Measurements from ENCODE around the gene TRAF4.

The TRAF4 gene, protein sequence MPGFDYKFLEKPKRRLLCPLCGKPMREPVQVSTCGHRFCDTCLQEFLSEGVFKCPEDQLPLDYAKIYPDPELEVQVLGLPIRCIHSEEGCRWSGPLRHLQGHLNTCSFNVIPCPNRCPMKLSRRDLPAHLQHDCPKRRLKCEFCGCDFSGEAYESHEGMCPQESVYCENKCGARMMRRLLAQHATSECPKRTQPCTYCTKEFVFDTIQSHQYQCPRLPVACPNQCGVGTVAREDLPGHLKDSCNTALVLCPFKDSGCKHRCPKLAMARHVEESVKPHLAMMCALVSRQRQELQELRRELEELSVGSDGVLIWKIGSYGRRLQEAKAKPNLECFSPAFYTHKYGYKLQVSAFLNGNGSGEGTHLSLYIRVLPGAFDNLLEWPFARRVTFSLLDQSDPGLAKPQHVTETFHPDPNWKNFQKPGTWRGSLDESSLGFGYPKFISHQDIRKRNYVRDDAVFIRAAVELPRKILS

DNA sequence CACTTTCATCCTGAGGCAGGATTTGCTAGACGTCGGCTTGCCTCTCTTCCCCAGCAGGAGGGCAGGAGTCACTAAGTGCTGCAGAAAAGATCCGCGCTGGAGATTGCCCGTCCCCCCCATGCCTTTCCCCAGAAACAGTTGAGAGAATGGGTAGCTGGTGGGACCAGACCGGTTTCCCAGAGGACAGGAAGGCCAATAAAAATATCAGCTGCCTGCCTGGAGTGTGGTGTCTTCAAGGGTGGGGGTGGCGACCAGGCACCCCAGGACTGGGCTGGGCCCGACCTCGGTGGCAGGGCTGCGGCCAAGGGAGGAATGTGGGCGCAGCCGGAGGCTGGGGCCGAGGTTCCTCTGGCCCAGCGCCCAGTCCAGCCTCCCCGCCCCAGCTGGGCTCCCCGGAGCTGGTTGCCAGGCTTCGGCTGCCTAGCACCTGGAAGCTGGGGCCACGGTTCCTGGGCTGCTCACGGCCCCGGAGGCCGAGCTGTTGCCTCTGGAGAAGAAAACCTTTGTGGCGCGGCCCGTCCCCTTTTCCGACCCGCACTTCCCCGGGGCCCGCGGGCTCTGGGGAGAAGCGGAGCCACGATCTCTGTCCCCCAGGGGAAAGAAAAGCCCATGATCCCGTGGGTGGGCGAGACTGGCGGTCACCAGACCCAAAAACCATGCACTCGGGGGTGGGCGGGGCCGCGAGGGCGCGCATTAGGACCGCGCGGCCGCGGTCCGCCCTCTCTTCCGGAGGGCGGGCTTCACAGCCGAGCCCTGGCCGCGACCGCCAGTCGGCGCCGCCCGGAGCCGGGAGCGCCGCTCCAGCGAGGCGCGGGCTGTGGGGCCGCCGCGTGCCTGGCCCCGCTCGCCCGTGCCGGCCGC, at the start of gene TRAF4:
TRAF4 (plus strand) TSS at position 769 of the 861 bp plus-strand sequence. CDS start 102 bp downstream, outside the sequence.
- H3K4me1 ChIP-seq (ENCODE audit: control insufficient read depth, low read depth, low read length), result peaks cover 20% of the 10 kb centered on the region
- H3K4me3 ChIP-seq (ENCODE audit: low read length), result peak within 1 kb of the TSS; percentile 99
- H3K27me3 ChIP-seq (ENCODE audit: control insufficient read depth, insufficient read depth, low read length), result no peaks in the 10 kb centered on the region
- H3K9ac ChIP-seq (ENCODE audit: low read length), result peak within 1 kb of the TSS; percentile 99
- H3K36me3 ChIP-seq (ENCODE audit: control insufficient read depth, low read depth, low read length), result peaks cover 24% of the 10 kb centered on the region
- H3K27ac ChIP-seq (ENCODE audit: low read length), result peak within 1 kb of the TSS; percentile 99
- no peaks in the 10 kb centered on the region for H3K9me3 ChIP-seq (ENCODE audit: control insufficient read depth, low read depth, low read length)

DNA sequence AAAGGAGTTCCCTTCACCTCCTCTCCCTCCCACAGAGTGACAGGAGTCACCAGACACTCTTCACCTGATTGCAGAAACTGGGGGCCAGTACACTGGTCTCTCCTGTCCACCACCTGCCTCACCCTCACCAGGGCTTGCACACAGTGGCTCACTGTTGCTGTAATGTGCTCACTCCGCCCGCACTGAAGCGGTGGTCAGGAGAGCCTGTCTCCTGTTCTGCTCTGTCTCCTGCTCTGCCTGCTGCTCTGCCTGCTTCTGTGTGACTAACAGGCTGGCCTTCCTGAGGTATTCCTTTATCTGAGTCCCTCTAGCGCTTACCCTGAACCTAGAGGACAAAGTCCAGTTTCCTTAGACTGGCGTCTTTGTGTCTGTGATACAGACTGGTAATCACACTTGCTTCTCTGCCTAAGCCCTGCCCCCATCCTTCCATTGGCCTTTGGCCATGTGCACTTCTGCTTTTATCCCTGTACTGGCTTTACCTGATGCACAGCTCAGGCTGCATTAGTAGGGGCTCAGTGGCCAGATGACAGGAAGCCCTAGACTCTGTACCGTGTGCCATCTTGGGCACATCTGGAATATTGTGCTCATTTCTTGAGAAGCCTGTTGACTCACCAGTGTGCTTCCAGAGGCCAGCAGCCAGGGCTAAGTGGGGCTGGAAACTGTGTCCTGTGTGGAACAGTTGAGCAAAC, 45.4 kb upstream of the TRAF4 start:
- no peaks in the 10 kb centered on the region for H3K27me3 ChIP-seq (ENCODE audit: control insufficient read depth, insufficient read depth, low read length)
- no peak overlapping the region for H3K4me3 ChIP-seq (ENCODE audit: low read length)
- no peaks in the 10 kb centered on the region for H3K9me3 ChIP-seq (ENCODE audit: control insufficient read depth, low read depth, low read length)
- H3K36me3 ChIP-seq (ENCODE audit: control insufficient read depth, low read depth, low read length), result peaks cover 95% of the 10 kb centered on the region
- H3K9ac ChIP-seq (ENCODE audit: low read length), result no peak overlapping the region
- no peak overlapping the region for H3K27ac ChIP-seq (ENCODE audit: low read length)
- no peaks in the 10 kb centered on the region for H3K4me1 ChIP-seq (ENCODE audit: control insufficient read depth, low read depth, low read length)

DNA sequence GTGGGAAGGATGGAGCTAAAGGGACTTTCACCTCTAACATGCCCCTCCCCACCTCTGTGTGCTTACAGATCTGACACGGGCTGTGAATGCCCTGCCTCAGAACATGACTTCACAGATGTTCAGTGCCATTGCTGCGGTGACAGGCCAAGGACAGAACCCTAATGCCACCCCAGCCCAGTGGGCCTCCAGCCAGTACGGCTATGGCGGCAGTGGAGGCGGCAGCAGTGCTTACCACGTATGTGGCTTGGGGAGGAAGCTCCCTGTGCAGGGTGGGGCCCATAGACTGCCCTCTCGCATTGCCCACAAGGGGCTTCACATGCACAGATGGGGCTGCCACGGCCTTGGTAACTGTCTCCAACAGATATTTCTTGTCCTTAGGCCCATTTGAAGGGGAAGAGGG, 43.5 kb upstream of the TRAF4 start:
- H3K9me3 ChIP-seq (ENCODE audit: control insufficient read depth, low read depth, low read length), result no peaks in the 10 kb centered on the region
- no peak overlapping the region for H3K27ac ChIP-seq (ENCODE audit: low read length)
- H3K9ac ChIP-seq (ENCODE audit: low read length), result no peak overlapping the region
- peaks cover 78% of the 10 kb centered on the region for H3K36me3 ChIP-seq (ENCODE audit: control insufficient read depth, low read depth, low read length)
- no peaks in the 10 kb centered on the region for H3K4me1 ChIP-seq (ENCODE audit: control insufficient read depth, low read depth, low read length)
- no peak overlapping the region for H3K4me3 ChIP-seq (ENCODE audit: low read length)
- no peaks in the 10 kb centered on the region for H3K27me3 ChIP-seq (ENCODE audit: control insufficient read depth, insufficient read depth, low read length)

DNA sequence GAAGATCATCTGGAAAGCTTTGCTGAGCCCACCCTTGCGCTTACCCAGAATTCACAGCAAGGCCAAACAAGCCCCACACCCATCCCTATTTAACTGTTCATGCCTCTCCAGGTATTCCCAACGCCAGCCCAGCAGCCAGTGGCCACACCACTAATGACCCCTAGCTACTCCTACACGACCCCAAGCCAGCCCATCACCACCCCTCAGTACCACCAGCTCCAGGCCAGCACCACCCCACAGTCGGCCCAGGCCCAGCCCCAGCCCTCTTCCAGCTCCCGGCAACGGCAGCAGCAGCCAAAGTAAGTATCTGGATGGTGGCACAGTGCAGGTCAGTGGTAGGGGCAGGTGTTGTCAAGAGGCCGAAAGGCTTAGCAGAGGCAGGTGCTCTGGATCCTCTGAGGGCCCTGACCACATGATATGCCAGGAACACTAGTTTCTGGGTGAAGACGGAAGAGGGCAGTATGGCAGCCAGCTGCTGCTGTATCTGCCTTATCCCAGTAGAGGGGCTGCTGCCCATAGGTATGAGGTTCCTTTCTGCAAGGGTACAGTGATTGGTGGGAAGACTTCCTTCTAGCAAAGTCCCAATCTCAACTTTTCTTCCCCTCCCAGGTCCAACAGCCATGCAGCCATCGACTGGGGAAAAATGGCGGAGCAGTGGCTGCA, 42.9 kb upstream of the TRAF4 start:
- peaks cover 71% of the 10 kb centered on the region for H3K36me3 ChIP-seq (ENCODE audit: control insufficient read depth, low read depth, low read length)
- H3K9me3 ChIP-seq (ENCODE audit: control insufficient read depth, low read depth, low read length), result no peaks in the 10 kb centered on the region
- no peak overlapping the region for H3K9ac ChIP-seq (ENCODE audit: low read length)
- H3K27me3 ChIP-seq (ENCODE audit: control insufficient read depth, insufficient read depth, low read length), result no peaks in the 10 kb centered on the region
- H3K27ac ChIP-seq (ENCODE audit: low read length), result no peak overlapping the region
- H3K4me1 ChIP-seq (ENCODE audit: control insufficient read depth, low read depth, low read length), result no peaks in the 10 kb centered on the region
- no peak overlapping the region for H3K4me3 ChIP-seq (ENCODE audit: low read length)

DNA sequence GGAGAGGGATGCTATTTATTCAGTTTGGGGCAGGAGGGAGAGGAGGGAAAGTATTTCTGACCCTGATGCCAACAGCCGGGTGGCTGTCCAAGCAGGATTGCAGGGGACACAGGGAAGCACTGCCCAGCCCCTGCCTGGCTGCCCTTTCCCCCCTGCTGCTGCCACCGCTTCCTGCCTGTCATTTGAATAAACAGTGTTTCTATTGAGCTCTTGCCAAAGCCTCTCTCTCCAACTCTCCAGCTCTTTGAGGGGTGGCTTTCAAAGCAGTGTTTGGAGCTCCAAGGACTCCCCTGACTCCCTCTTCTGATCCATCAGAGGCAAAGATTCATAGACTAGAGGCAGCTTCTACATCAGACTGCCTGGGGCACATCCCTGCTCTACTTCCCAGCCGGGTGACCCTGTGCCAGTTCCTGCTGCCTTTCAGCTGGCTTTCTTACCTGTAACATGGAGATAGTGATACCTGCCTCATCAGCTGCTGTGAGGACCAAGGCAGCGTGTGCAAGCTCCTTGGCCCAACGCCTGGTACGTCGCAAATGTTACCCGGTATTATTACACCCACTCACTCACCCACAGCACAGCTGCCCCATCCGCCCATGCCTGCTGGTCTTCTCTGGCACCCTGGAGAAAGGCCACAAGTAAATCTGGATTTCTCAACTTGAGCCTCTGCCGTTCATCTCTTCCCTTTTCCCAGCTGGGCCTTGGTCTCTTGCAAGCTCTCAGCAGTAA, 41.6 kb upstream of the TRAF4 start:
- Histone ChIP-seq H3K27ac (ENCODE audit: low read length) (no peak overlapping the region), H3K4me3 (ENCODE audit: low read length) (no peak overlapping the region), H3K27me3 (ENCODE audit: control insufficient read depth, insufficient read depth, low read length) (no peaks in the 10 kb centered on the region), H3K36me3 (ENCODE audit: control insufficient read depth, low read depth, low read length) (peaks cover 62% of the 10 kb centered on the region), H3K4me1 (ENCODE audit: control insufficient read depth, low read depth, low read length) (no peaks in the 10 kb centered on the region), H3K9ac (ENCODE audit: low read length) (no peak overlapping the region), H3K9me3 (ENCODE audit: control insufficient read depth, low read depth, low read length) (no peaks in the 10 kb centered on the region)

DNA sequence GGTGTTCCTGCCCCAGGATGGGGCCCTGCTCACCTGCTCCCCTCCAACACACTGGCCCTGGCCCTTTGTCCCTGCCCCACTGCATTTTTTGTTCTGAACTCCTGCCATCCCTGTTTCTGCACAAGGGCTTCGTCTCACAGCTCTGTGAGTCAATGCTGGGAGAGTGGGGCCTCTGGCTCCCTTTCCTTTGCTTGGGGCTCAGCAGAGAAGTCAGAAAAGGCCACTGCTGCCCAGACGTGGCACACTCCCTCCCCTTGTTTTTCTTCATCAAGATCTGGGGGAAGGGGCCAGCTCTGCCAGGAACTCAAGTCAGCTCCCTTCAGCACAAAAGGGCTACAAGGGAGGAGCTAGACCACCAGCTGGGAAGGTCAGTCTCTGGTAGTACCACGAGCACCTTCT, 41.1 kb upstream of the TRAF4 start:
- Histone ChIP-seq H3K4me3 (ENCODE audit: low read length) (no peak overlapping the region), H3K9me3 (ENCODE audit: control insufficient read depth, low read depth, low read length) (no peaks in the 10 kb centered on the region), H3K27ac (ENCODE audit: low read length) (no peak overlapping the region), H3K4me1 (ENCODE audit: control insufficient read depth, low read depth, low read length) (no peaks in the 10 kb centered on the region), H3K27me3 (ENCODE audit: control insufficient read depth, insufficient read depth, low read length) (no peaks in the 10 kb centered on the region), H3K36me3 (ENCODE audit: control insufficient read depth, low read depth, low read length) (peaks cover 56% of the 10 kb centered on the region), H3K9ac (ENCODE audit: low read length) (no peak overlapping the region)

DNA sequence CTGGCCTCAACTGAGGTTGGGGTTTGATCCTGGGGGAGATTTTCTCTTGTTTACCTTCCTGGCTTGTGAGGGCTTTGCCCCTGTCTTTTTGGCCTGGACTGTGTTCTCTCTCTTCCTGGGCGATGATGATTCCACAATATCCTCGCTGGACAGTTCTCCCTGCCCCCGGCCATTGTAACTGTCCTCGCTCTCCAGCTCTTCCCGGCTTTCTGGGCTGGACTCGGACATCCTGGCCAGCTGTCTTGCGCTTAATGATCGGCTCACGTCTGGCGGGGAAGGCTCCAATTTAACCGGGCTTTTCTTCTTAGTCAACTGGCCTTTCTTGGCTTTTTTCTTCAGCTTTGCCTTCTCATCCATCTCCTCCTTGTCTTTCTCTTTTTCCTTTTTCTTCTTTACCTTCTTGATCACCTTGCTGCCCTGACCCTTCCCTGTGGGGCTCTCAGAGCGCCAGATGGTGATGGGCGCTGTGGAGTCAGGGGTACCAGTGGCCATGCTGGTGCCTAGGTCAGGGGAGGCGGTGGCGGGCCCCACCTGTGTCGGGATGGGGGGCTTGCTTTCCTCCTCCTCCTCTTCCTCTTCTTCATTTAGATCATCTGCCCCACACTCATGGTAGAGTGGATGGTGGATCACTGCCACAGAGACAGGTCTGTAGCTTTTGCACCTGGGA, 40.1 kb upstream of the TRAF4 start:
- Histone ChIP-seq H3K27ac (ENCODE audit: low read length) (no peak overlapping the region), H3K36me3 (ENCODE audit: control insufficient read depth, low read depth, low read length) (peaks cover 47% of the 10 kb centered on the region)

DNA sequence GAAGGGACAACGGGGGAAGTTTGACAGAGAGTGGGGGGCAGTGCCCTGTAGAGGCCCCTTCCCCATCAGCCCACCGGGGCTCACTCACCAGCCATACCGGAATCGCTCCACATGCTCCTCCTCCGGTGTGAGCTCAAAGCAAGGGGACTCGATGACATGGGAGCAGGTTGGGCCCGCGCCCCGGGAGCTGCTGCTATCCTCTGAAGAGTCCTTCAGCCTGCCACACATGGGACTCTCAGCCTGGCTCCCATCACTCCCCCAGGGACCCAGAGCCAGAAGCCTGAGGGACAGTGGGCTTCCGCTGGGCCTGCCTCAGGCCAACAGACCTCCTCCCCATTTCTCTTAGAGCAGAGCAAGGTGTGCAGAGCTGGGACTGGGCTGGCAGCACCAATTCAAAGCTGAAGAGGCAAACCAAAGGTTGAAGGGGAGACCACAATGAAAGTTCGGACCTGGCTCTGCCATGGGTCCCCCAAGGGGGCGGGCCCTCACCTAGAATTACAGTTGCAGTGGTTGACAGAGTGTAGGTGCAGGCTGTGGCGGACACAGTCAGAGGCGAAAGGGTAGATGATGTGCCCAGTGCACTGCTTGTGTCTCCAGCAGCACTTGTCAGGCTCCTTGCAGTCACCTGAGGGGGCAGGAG, 39.5 kb upstream of the TRAF4 start:
- H3K27me3 ChIP-seq (ENCODE audit: control insufficient read depth, insufficient read depth, low read length), result no peaks in the 10 kb centered on the region
- H3K4me3 ChIP-seq (ENCODE audit: low read length), result no peak overlapping the region
- H3K4me1 ChIP-seq (ENCODE audit: control insufficient read depth, low read depth, low read length), result no peaks in the 10 kb centered on the region
- no peak overlapping the region for H3K9ac ChIP-seq (ENCODE audit: low read length)
- no peak overlapping the region for H3K27ac ChIP-seq (ENCODE audit: low read length)
- H3K9me3 ChIP-seq (ENCODE audit: control insufficient read depth, low read depth, low read length), result no peaks in the 10 kb centered on the region
- H3K36me3 ChIP-seq (ENCODE audit: control insufficient read depth, low read depth, low read length), result peaks cover 40% of the 10 kb centered on the region

More for the DNA sequence above, 40.1 kb upstream of the TRAF4 start:
- Histone ChIP-seq H3K9ac (ENCODE audit: low read length) (no peak overlapping the region), H3K27me3 (ENCODE audit: control insufficient read depth, insufficient read depth, low read length) (no peaks in the 10 kb centered on the region), H3K4me3 (ENCODE audit: low read length) (no peak overlapping the region), H3K9me3 (ENCODE audit: control insufficient read depth, low read depth, low read length) (no peaks in the 10 kb centered on the region), H3K4me1 (ENCODE audit: control insufficient read depth, low read depth, low read length) (no peaks in the 10 kb centered on the region)

DNA sequence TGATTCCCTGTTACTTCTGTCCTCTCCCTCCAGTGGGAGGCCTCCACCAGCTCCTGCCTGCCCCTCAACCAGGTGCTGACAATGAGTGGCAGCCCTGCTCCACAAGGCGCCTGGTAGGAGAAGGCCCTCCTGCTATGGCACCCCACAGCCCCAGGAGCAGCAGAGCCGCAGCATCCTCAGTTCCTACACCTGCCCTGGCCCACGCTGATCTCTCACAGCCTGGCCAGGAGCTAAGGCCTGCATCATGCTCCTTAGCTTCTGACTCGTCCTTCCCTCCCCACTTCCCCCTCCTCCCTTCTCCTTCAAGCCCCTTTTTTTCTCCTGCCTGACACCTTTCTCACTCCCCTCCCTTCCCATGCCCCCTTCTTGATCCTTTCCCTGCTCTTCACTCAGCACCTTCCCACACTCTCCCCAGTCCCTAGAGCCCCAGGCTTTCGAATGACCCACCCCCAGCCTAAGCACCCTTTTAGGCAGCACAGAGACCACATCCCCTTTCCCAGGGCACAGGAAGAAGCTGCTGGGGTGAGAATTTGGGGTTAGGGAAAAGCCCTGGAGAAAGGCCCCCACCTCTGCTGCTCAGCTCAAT, 38.6 kb upstream of the TRAF4 start:
- Histone ChIP-seq H3K27me3 (ENCODE audit: control insufficient read depth, insufficient read depth, low read length) (no peaks in the 10 kb centered on the region), H3K9ac (ENCODE audit: low read length) (no peak overlapping the region), H3K4me3 (ENCODE audit: low read length) (no peak overlapping the region), H3K36me3 (ENCODE audit: control insufficient read depth, low read depth, low read length) (peaks cover 32% of the 10 kb centered on the region), H3K9me3 (ENCODE audit: control insufficient read depth, low read depth, low read length) (no peaks in the 10 kb centered on the region), H3K27ac (ENCODE audit: low read length) (no peak overlapping the region), H3K4me1 (ENCODE audit: control insufficient read depth, low read depth, low read length) (no peaks in the 10 kb centered on the region)
